HL-60/S4 treated with phorbol 12-myristate 13-acetate at 8.2 ng/mL for 4 days and 3 days (cell line): Measurements from ENCODE around the gene BRF1.
"Not testable (repeated sequence)": the region's sequence is repeated elsewhere in the genome, so short reads cannot be mapped to it uniquely, and the experiment has no call there.

Source experiments
- in situ Hi-C: fragments of 300-500 bp; cut with MboI; formaldehyde crosslinking; loops from 2 replicates; pipeline ENCODE4 v1.15.0; 2022; ENCODE audit warnings: low sequenced_read_pairs

The BRF1 gene

GRCh38 chr14:105316577-105316941 lies 15.8 kb upstream of the BRF1 start:
- in situ Hi-C loops = no loop called here

DNA sequence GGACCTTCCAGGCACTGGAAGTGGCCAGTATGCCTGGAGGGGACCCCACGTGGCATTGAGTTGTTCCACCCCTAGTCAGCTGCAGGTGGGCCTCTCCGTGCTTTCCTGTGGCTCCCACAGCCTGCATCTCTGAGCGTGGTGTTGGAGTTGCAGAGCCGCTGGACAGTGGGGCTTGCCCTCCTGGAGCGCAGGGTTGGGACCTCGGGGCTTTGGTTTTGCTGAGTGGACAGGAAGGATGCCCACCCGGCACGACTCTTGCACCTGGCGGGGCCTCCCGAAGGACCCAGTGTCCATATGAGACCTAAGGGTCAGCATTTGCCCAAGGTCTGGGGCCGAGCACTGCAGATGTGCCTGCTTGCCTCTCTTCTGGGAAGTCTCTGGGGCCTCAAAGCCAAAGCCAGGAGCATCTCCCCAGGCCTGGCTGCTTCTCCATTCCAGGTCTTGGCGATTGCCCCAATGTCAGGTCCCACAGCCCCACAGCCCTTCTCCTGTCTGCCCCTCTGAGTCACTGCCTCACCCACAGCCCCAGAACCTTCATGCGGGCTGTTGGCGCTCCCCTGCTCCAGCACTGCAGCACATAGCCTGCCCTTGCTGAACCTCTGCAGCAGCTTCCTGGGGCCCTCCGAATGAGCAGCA lies 15.3 kb upstream of the BRF1 start:
- in situ Hi-C loops = no loop called here

DNA sequence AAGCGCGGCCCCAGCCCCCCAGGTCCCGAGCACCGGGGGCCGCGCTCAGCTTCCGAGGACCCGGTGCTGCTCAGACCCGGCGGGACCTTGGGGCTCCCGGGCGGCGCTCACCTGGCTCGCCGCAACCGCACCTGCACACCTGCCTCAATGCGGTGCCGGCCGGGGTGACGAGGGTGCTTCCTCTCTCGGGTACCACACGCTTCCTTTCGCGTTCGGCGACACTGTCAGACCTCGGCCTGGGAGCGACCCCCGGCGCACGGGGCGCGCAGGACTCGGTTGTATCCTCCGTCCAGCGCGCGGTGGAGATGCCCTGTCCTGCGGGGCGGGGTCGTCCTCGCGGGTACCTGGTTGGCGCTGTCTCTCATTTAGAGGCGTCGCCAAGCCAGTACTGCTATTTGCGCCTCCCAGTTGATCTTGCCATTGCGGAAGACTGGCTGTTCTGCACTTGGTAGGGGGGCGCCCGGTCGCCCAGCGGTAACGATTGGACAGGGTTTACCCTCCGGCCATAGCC lies 14.5 kb upstream of the BRF1 start:
- in situ Hi-C loops = no loop called here

DNA sequence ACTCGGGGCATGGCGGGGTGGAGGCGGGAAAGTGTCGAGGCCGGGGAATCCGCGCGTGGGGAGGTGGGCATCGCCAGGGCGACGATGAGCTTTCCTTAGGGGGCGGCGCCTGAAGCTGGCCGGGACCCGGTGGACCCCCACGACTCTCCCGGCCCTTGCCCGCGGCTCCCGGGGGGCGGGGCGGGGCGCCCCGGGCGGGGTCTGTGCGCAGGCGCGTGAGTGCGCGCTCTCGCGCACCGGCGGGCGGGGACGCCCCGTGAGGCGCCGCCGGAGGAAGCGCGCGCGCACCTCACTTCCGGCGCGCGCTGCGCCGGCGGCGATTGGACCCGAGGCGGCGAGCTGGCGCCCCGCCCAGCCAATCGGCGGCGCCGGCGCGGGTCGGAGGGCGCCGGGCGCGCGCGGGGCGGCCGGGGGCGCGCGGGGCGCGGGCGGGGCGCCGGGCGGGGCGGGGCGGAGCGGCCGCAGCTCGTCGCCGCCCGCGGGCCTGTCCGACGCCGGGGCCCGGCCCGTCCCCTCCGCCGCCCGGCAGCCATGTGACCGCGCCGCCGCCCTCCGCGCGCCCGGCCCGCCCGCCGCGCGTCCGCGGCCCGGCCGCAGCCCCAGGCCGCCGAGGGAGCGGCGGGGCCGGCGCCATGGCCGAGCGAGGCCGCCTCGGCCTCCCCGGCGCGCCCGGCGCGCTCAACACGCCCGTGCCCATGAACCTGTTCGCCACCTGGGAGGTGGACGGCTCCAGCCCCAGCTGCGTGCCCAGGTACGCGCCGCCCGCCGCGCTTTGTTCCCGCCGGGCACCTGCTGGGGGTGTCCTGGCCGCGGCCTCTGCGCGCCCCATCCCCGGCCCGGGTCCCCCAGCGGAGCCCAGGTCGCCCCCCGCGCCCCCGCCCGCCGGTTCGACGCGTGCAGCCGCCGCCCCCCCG lies 13.7 kb upstream of the BRF1 start, which contains the start of gene PACS2:
Gene PACS2 (plus strand): TSS at position 462 of the 914 bp plus-strand sequence. CDS start 171 bp downstream, at position 633.
- in situ Hi-C loops = no loop called here

DNA sequence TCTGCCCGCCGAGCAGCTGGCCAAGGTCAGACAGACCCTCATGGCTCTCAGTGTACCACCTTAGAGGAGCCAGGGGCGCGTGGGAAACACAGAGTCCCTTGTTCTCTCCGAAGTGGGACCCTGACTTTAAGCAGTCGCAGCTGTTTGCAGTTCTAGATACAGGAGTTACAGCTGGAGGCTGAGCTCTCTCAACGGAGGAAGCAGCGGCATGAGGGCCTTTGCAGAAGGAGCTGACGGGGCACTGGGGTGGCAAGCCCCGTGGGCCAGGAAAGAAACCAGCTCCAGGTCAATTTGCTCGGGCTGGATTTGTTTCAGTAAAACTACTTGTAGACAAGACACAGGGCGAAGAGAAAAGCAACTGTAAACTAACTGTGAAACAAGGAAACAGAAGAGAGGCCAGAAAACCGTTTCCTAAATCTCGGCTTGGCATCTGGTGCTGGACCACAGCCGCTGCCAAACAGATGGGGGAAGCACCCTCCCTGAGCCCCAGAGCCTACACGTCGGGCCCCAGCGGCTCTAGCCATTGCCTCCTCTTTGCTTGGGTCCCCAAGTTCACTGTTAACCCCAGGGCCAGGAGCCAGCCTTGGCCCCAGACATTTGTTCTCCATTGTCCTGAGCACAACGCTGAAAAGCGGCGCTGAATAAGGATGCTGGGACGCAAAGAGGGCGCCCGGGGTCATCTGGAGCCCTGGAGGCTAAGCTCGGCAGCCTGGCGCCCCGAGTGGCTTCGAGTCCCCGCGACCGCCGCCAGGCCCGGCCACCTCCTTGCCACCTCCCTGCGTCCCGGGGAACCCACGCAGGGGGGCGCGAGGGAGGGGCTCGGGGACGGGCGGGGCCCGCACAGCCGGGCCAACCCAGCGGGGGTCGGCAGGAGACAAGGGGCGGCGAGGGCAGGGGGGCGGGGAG lies 12.8 kb upstream of the BRF1 start:
- in situ Hi-C loops = no loop called here

GRCh38 chr14:105312973-105313372 lies 12.2 kb upstream of the BRF1 start:
- in situ Hi-C loops = no loop called here

DNA sequence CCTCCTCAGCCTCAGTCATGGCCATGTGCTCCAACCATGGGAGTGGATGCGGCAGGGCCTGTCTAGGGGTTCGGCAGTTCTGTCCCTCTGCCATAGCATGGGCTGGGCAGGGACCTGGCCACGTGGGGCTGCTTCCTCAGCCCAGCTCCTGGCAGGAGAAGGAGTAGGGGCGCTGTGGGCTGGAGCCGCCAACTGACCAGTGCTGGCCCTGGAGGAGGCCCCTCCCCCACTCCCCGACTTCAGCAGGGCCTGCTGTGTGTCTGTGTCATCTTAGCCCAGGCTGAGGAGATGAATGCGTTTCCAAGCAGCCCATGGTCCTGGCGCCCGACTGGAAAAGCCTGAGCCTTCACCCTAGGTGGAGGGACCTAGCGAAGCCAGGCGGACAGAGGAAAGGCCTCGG lies 11.0 kb upstream of the BRF1 start:
- in situ Hi-C loops = no loop called here

- in situ Hi-C loops = no loop called here
Measured at GRCh38 chr14:105309371-105309770, 8.6 kb upstream of the BRF1 start.

DNA sequence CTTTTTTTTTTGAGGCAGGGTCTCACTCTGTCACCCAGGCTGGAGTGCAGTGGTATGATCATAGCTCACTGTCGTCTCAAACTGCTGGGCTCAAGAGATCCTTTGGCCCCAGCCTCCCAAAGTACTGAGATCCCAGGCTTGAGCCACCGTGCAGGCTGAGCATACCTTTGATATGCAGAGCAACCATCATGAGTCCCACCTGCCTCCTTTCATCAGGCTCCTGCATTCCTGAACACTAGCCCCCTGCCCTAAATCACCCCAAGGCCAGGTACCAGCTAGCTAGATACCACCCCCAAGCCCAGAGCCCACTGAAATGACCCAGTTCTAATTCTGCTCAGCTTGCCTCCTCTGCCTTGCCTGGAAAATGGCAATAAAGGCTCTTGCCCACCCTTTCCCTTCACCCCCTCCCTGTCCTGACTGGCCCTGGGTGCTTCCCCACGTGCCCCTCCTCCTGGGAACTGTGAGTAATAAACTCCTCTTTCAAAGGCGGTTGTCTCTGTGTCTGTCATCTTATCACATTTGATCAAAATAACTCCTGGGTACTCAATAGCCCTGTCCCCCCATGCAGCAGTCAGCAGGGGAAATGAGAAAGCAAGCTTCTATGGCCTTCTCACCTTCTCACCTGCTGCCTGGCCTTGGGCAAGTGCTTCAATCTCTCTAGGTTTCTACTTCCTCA lies 6.4 kb upstream of the BRF1 start:
- in situ Hi-C loops = no loop called here

DNA sequence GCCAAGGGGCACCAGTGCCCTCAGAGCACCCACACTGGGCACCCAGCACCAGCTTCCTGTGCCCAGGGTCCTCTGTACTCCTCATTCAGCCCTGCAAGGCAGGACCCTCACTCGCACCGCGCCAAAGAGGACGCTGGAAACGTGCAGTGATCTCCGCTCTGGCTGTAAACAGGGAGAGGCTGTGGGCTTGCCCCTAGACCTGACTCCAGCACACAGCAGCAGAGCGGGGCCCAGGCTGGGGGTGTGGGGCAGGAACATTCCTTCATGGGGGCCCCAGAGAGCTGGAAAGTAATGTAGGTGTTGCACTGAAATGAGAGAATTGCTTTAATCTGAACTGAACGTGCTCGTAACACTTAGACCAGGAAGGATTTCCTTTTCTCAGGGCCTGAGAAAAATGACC lies 5.0 kb upstream of the BRF1 start:
- in situ Hi-C loops = no loop called here

DNA sequence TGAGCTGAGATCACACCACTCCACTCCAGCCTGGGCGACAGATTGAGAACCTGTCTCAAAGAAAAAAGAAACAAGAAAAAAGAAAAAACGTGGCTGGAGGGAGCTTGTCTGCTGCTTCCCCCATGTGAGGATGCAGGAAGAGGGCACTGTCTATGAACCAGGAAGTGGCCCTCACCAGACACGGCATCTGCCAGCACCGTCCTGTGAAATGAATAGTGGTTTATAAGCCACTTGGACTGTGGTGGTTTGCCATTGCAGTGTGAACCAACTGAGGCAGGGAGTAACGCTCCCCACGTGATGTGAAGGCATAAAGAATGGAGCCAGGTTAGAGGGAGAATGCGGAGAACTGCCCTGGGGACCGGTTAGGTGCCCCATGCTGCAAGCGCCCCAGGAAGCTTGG lies 4.5 kb upstream of the BRF1 start:
- in situ Hi-C loops = no loop called here

DNA sequence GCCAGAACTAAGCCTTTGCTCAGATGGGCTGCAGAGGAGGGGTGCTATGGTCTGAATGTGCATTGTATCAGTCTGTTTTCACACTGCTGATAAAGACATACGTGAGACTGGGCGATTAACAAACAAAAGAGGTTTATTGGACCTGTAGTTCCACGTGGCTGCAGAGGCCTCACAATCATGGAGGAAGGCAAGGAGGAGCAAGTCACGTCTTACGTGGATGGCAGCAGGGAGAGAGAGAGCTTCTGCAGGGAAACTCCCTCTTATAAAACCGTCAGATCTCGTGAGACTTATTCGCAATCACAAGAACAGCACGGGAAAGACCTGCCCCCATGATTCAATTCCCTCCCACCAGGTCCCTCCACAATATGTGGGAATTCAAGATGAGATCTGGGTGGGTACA lies 3.8 kb upstream of the BRF1 start:
- in situ Hi-C loops = no loop called here

GRCh38 chr14:105303949-105304348 lies 3.1 kb upstream of the BRF1 start:
- in situ Hi-C loops = no loop called here

GRCh38 chr14:105301915-105302249 lies 1.1 kb upstream of the BRF1 start:
- in situ Hi-C loops = not testable (repeated sequence)

- in situ Hi-C loops = no loop called here
Measured at GRCh38 chr14:105301103-105301914, 508 bp upstream of the BRF1 start.

DNA sequence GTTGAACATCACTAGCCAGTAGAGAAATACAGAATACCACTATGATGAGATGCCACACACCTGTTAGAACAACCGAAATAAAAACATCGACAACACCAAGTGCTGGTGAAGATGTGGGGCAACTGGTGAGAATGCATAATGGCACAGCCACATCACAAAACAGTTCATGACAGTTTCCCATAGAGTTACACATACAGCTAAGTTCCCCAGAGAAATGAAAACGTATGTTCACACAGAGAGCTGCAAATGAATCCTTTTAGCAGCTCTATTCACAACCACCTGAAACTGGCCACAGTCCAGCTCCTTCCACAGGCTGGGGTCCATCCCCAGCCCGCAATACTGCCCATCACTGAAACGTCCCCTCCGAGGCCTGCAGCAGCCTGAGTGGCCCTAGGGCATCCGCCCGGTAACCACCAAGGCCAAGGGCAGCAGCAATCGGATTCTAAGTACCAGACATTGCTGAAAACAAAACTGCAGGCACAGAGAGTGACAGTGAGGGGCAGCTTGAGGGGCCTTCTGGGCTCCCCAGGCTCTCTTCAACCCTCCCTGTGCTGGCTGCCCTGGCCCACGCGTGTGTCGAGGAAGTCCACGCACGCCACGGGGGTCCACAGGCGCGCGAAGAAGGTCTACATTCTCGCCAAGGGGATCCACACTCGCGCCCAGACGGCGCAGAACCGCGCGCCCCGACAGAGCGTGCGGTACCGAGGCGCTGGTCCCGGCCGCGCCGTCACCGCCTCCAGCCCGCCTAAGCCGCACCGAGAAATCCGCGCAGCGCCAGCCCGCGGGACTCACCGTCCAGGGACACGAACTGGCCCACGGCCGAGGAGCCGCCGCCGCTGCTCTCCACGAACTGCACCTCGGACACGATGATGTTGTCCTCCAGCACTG lies 903 bp downstream of the BRF1 start:
- in situ Hi-C loops = no loop called here

DNA sequence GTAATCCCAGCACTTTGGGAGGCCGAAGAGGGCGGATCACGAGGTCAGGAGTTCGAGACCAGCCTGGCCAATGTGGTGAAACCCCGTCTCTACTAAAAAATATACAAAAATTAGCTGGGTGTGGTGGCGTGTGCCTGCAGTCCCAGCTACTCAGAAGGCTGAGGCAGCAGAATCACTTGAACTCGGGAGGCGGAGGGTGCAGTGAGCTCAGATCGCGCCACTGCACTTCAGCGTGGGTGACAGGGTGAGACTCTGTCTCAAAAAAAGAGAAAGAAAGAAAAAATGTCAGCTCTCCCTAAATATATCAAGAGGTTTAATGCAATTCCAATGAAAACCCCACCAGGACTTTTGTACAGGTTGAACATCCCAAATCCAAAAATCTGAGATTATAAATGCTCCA lies 3.5 kb downstream of the BRF1 start:
- in situ Hi-C loops = not testable (repeated sequence)

GRCh38 chr14:105294142-105294597 lies 6.6 kb downstream of the BRF1 start:
- in situ Hi-C loops = no loop called here
